Stimulated activated CD8-positive, alpha-beta memory T cell treated with anti-CD3 and anti-CD28 coated beads, Interleukin-4, amount 100 ng/mL, for 4 hours (primary cell): ENCODE measurements around the gene HAGH.

ENCODE experiments used
- DNase-seq, 2 donors: peaks; one replicate each; pipeline ENCODE4 v3.0.0-alpha.2; 2020; ENCODE audit warnings: low read depth in 2 of 2, low spot score in 1 of 2

HAGH gene

GRCh38 chr16:1775846-1776671 is 50.6 kb downstream of the HAGH start:
- DNase-seq = no peak

GRCh38 chr16:1775006-1775845 is 51.4 kb downstream of the HAGH start:
- no peak for DNase-seq

GRCh38 chr16:1774448-1774780 is 52.2 kb downstream of the HAGH start:
- DNase-seq = no peak

DNA sequence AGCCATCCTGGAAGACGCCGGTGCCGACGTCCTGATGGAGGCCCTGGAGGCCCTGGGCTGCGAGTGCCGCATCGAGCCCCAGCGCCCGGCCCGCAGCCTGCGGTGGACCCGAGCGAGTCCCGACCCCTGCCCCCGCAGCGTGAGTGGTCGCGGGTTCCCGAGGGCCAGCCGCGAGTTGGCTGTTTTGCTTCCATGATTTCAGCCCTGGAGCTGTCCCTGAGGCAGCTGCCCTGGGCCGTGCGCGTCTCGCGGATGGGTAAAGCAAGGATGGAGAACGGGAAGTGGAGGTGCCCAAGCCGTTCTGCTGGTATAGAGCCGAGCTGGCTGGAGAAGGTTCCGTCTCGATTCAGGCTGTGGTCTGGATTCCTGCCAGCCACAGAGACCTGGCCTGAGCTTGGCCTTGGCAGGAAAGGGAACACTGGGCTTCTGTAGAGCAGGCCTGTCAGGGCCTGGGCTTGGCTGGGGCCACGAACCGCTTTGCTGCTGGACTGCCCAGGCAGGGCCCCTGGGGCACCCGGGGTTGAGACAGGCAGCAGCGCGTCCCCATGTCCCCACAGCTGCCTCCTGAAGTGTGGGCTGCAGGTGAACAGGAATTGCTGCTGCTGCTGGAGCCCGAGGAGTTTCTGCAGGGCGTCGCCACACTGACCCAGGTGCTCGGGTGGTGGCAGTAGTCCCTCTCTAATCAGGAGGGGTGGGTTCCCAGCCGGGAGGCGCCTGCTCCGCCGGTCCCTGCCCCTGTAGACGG is 52.8 kb downstream of the HAGH start:
- DNase-seq = no peak

DNA sequence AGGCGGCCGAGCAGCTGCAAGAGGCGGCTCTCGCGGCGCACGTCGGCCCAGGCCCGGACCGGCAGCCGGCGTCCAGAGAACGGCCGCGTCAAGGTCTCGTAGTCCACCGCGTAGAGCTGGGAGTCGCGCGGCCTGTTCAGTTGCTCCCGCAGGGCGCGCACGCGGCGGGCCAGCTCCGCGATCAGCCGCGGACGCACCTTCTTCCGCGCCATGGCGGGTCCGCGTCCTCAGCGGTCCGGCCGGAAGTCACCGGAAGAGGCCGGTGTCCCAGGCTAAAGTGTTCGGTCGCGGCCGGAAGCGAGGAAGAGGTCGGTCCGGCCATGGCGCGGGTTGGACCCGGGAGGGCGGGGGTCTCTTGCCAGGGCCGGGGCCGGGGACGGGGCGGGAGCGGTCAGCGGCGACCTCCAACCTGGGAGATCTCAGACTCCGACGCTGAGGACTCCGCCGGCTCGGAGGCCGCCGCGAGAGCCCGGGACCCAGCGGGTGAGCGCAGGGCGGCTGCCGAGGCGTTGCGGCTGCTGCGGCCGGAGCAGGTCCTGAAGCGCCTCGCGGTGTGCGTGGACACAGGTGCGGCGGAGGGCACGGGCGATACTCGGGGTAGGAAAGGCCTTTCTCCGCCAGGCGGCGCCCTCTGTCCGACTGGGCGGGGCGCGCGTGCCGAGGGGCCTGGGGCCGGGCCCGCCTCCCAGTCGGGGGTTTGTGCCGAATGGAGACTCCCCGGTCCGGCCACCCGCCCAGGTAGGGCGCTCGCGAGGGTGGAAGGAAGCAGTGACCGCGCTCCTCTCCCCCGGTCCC is 53.5 kb downstream of the HAGH start, which contains the start of gene MRPS34:
Gene MRPS34 (minus strand): TSS at position 227 of the 795 bp plus-strand sequence. CDS start 15 bp downstream, at position 212.
- peak; percentile 53 for DNase-seq

GRCh38 chr16:1772362-1772907 is 54.2 kb downstream of the HAGH start, which contains the start of gene EME2:
EME2 (plus strand) TSS chr16:1772810; CDS start chr16:1773228, 418 bp downstream.
- DNase-seq = no peak

DNA sequence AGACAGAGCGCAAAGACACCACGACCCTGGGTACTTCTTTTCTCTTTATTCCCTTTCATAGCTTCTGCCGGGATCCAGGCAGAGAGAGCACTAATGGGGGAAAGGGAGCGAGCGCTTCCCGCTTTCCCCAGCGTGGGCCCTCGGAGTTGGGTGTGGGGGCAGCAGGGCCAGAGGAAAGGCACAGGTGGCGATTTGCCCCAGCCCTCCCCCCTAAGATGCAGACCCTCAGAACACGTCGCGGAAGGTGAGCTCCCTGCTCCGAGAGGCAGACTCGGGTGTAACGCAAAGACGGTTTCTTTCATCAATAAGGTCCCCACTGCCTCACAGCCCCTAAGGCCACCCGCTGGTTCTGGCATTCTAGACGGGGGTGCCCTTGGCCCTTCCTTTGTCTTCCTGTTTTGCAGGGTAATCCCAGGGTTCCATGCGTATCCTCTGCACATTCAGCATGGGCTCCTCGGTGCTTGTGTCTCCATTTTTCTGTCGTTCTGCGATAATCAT is 54.7 kb downstream of the HAGH start:
- DNase-seq = no peak

GRCh38 chr16:1771188-1771863 is 55.3 kb downstream of the HAGH start, which contains the start of gene NME3:
NME3 (minus strand) TSS chr16:1771543; CDS start chr16:1771534, 9 bp downstream.
- DNase-seq = peak; percentile 42 to 49

DNA sequence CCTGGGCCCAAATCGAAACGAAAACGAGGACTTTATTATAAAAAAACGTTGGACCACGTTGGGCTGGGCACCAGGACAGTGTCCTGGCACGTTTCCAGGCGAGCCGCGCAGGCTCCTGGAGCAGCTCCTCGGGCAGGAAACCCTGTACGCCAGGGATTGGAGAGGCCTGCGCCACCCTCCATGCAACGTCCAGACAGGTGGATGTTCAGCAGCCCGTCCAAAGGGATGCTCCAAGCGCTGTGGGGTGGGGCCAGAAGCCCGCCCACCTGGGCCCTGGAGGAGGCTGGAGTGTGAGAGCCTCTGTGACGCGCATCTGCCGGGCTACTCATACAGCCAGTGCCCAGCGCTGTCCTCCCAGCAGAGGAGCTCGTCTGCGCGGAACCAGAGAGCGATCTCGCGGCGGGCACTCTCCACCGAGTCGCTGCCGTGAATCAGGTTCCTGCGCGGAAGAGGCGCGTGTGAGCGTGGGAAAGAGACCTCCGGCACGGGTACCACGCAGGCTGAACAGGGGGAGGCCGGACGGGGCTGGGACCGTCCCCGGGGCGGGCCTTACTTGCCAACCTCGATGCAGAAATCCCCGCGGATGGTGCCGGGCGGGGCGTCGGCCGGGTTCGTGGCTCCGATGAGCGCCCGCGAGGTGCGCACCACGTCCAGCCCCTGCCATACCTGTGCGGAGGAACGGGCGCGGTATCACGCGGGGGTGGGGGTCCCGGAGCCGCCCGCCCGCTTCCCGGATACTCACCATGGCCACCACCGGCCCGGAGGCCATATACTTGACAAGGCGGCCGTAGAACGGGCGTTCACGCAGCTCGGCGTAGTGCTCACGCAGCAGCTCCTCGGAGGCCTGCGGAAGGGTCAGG is 56.1 kb downstream of the HAGH start:
- no peak for DNase-seq

GRCh38 chr16:1769402-1770300 is 57.0 kb downstream of the HAGH start:
- no peak for DNase-seq

DNA sequence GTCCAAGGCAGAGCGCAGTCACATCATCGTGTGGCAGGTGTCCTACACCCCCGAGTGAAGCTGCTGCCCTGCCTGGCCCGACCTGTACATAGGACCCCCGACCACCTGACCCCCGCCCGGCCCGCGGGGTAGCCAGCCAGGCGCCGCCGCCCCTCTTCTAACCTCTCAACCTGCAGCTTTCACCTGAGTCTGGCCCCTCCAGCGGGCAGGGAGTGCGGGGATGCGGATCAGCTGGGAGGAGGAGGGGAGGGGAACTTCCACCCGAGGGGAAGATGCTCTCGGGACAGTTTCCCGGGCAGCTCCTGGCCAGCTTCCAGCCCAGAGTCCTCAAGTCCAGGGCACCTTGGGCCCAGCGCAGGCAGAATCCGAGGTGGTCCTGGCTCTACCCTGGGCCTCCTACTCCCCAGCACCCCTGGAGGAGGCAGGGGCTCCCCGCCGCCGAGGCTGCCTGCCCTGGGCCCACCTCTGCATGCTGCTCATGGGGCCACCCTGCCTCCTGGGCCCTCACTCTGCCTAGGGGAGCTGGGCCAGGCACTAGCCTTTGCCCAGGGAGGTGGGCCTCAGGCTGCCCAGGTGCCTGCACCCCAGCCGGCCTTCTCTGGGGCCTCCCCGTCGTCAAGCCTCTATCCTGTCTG is 57.7 kb downstream of the HAGH start:
- DNase-seq = no peak

DNA sequence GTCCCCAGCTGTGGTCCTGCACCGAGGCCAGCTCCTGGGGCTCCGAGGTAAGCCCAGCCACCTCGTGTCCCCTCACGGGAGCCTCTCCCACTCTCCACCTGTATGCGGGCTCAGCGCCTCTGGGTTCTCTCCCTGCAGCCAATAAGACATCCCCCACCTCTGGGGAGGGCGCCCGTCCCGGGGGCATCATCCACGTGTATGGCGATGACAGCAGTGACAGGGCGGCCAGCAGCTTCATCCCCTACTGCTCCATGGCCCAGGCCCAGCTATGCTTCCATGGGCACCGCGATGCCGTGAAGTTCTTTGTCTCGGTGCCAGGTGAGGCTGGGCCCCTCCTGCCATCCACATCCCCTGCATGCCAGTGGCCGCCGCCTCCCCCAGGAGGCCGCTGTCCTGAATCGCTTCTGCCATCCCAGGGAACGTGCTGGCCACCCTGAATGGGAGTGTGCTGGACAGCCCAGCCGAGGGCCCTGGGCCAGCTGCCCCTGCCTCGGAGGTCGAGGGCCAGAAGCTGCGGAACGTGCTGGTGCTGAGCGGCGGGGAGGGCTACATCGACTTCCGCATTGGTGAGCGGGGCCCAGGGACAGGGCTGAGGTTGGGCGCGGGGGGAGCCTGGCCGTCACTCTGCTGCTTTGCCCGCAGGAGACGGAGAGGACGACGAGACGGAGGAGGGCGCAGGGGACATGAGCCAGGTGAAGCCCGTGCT is 58.4 kb downstream of the HAGH start:
- no peak for DNase-seq

DNA sequence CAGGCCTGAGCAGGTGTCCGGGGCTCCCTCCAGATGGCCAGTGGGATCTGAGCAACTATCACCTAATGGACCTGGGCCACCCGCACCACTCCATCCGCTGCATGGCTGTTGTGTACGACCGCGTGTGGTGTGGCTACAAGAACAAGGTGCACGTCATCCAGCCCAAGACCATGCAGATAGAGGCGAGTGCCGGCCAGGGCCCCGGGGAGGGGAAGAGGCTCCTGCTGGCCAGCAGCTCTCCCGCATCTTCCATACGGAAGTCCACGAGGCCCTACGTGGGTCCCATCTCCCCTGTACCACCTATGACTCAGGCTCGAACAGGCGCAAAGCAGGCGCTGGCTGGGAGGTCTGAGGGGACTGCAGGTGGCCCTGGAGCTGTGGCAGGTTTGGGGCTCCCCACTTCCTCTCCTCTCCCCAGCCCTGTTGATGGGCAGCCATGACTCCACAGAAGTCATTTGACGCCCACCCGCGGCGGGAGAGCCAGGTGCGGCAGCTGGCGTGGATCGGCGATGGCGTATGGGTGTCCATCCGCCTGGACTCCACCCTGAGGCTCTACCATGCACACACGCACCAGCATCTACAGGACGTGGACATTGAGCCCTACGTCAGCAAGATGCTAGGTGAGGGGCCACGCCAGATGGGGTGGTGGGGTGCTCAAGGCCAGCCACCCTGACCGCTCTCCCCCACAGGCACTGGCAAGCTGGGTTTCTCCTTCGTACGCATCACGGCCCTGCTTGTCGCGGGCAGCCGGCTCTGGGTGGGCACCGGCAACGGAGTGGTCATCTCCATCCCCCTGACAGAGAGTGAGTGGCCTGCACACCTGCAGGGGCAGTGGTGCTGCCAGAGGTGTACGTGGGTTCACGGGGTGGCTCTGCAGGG is 59.3 kb downstream of the HAGH start:
- no peak for DNase-seq

GRCh38 chr16:1766701-1767100 is 59.9 kb downstream of the HAGH start:
- no peak for DNase-seq

GRCh38 chr16:1766231-1766630 is 60.4 kb downstream of the HAGH start:
- no peak for DNase-seq
